Epithelial cell of prostate (primary cell): ENCODE measurements around the gene COG8.

Source experiments
- DNase-seq: peaks from one replicate; pipeline ENCODE4 v3.0.0-alpha.2; 2011; ENCODE audit warnings: low read depth, low spot score
- H3K27ac ChIP-seq: fragments of 450-650 bp; 2 replicates; pipeline ENCODE4 v1.5.1; 2017; ENCODE audit warnings: mild to moderate bottlenecking

COG8 gene

DNA sequence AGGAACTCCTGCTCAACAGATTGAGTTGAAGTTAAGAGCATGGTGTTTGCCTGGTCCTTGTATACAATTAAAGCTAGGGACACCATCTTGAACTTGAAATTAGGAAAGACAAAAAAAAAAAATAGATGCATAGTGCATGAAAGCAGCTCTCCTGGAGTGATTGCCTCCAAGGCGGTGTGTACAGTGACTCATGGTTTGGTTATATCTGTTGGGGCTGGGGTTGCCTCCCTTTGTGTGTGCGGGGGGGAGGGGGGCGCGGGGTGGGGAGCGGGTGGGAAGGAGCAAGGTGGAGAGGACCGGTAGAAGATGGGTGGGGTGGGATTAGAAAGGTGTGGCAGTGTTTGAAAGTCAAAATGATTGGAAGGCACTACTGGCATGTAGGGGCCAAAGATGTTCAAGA, 8.9 kb upstream of the COG8 start:
- no peak overlapping the region for H3K27ac ChIP-seq
- no peak for DNase-seq

DNA sequence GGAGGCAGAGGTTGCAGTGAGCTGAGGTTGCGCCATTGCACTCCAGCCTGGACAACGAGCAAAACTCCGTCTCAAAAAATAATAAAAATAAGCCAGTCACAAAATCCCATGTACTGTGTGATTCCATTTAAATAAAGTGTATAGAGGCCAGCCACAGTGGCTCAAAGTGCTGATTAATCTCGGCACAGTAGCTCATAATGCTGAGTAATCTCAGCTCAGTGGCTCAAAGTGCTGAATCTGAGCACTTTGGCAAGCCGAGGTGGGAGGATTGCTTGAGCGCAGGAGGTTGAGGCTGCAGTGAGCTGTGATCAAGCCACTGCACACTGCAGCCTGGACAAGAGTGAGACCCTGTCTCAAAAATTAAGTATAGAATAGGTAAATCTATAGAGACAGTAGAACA, 7.3 kb upstream of the COG8 start:
- no peak for DNase-seq
- H3K27ac ChIP-seq: no peak overlapping the region

DNA sequence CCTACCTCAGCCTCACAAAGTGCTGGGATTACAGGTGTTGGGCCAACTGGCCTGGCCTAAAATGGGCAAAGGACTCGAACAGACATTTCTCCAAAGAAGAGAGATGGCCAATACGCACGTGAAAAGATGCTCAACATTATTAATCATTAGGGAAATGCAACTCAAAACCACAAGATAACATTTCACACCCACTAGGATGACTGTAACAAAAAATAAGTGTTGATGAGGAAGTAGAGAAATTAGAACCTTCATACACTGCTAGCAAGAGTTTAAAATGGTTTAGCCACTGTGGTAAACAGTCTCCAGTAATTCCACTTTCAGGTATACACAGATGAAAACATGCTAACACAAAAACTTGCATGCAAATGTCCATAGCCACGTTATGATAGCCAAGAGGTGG, 6.6 kb upstream of the COG8 start:
- H3K27ac ChIP-seq: no peak overlapping the region
- DNase-seq: no peak

- no peak overlapping the region for H3K27ac ChIP-seq
- DNase-seq: no peak
Observed at GRCh38 chr16:69344171-69344570, 4.8 kb upstream of the COG8 start.

GRCh38 chr16:69340095-69340644, 806 bp upstream of the COG8 start:
- H3K27ac ChIP-seq: peak overlapping the region; percentile 88
- DNase-seq: no peak

- DNase-seq: no peak
- peak overlapping the region; percentile 88 for H3K27ac ChIP-seq
Observed at GRCh38 chr16:69338557-69339288, 641 bp downstream of the COG8 start.

GRCh38 chr16:69334696-69335095, 4.7 kb downstream of the COG8 start:
- no peak for DNase-seq
- no peak overlapping the region for H3K27ac ChIP-seq

DNA sequence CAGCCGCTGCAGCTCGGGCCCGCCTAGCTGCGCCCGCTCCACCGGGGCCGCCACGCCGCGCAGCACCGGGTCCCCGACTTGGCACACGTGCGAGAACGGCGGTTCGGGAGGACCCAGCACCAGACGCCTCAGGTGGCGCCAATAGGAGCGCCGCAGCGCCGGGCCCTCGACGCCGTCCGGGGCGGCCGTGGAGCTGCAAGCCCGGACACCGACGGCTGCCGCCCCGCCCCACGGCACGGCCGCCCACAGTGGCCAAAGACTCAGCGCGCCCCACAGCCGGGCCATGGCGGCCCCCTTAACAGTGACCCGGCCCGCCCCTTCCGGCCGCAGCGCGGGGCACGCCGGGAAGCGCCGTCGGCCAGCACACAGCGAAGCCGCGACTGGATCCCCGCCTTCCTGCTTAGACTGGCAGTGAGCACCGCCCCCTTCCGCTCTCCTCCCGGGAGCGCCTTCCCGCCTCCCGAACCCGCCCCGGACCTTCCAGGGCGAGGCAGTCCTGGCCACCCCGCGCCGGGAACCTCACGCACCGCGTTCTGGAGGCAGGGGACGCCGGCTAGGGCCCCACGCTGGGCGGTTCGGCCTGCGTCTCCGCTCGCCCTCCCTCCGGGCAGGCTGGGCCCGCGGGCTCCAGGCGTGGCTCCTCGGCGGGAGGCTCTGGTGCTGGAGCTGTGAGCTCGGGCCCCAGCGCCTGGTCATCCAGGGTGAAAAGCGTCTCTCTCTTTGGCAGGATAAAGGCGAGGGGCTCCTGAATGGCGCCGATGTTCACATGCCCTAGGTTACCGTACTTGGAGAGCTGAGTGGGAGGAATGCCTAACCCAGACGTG, 8.9 kb downstream of the COG8 start, which contains the start of gene PDF:
Gene PDF (minus strand): TSS at position 303 of the 824 bp plus-strand sequence. CDS start 18 bp downstream, at position 285.
- DNase-seq: peak; percentile 57
- H3K27ac ChIP-seq: peak within 1 kb of the TSS; percentile 85

DNA sequence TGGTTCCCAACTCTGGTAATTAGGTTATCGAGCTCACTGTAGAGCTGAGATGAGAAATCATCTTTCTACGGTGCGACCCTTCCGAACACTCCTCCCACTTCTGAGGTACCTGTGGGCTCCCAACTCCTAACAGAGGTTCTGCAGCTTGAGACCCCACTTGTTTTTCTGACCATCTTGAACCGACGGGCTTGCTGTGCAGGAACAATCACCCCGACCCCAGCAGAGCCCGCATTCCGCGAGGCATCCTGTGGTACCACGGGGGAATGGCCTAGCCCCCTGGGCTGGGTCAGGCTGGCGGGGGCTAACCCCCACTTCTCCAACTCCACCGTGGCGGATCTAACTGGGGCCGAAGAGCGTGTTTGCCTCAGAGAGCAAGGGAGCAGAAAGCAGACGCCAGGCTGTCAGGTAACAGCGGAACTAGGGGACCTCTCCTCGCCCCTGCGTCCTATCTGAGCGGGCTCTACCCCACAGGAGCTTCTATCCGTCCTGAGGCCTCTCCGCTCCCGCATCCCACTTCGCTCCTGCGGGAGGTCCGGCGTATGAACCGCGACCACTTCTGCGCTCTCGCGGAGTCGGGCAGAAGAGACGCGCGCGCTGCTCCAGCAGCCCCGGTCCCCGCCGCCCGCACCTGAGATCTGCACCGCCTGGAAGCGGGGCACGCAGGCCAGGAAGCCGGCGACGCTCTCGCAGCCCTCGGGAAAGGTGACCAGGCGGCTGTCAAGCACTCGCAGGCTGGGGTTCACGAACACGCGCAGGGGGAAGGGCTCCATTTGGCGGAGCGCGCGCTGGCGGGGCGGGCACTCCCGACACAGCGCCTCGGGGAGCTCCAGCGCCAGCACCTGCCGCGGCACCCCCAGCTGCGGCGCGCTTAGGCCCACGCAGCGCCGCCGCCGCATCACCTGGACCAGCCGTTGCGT, 9.7 kb downstream of the COG8 start:
- no peak for DNase-seq

GRCh38 chr16:69328854-69329316, 10.5 kb downstream of the COG8 start:
- peak overlapping the region; percentile 85 for H3K27ac ChIP-seq
- no peak for DNase-seq

More for the DNA sequence above, 9.7 kb downstream of the COG8 start:
- peak overlapping the region; percentile 85 for H3K27ac ChIP-seq

GRCh38 chr16:69327585-69328310, 11.6 kb downstream of the COG8 start:
- no peak overlapping the region for H3K27ac ChIP-seq
- DNase-seq: no peak

DNA sequence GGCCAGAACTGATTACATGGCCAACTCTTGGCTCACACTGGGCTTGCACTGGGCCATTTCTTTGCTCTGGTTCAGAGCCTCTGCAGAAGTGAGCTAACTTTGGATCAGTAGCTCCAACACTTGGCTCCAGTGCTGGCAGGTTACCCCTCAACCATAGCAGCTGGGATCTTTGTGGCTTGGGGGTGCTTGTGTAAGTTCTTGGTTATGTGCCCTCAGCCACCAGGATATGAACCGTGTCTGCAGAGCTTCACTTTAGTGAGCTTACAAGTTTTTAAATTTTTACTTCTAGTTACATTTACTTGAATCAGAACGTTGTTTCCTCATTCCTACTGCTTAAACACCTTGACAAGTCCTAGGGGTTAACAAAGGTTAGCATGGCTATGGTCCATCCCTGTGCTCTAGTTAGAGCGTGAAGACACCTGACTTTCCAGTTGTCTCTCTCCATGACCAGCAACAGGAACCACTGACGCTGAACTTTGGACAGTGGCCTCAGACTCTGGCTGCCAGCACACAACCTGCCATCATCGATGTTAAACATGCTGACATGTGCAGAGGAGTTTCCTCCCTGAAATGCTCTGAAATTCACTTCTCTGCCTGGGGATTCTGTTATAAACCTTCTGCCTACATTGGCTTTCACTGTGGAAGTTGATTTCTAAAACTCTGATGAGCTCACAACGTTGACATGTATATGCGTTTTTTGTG, 13.0 kb downstream of the COG8 start:
- no peak for DNase-seq
- peak overlapping the region; percentile 12 for H3K27ac ChIP-seq

- DNase-seq: no peak
- H3K27ac ChIP-seq: peak overlapping the region; percentile 12
Observed at GRCh38 chr16:69325784-69326171, 13.6 kb downstream of the COG8 start.

GRCh38 chr16:69324585-69325253, 14.6 kb downstream of the COG8 start:
- no peak overlapping the region for H3K27ac ChIP-seq

DNA sequence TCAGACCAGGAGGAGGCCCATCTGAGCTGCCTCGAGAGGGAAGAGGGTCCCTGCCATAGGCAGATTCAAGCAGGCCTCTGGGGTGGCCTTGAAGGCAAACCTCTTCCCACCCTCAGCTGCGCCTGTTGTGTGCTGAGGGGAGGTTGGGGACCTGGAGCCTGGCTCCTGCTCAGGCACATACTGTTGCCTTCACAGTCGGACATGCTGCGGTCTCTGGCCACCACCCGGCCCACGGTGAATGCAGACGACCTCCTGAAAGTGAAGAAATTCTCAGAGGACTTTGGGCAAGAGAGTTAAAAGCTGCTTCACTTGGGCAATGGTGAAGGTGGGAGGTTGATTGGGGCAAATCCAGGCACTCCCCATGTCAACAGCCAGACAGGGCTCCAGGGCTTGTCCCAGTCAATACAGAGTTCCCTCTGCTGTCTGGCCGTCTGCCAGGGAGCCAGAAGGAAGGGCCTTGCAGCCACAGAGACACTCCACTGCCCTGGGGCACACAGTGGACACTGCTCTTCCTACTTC, 15.3 kb downstream of the COG8 start:
- no peak for DNase-seq

More at GRCh38 chr16:69324585-69325253, 14.6 kb downstream of the COG8 start:
- no peak for DNase-seq

DNA sequence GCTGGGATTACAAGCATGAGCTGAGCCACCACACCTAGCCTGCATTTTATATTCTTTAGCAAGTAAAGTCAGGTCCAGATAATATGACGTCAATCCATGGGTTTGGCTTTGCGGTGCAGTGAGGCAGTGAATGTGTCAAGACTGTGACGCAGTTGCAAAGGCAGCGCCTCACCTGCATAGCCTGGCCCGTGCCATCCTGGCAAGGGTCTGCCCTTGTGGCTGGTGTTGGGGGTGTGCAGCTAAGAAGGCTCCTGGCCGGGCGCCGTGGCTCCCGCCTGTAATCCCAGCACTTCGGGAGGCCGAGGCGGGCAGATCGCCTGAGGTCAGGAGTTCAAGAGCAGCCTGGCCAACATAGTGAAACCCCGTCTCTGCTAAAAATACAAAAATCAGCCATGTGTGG, 15.9 kb downstream of the COG8 start:
- no peak for DNase-seq
- no peak overlapping the region for H3K27ac ChIP-seq

More for the DNA sequence above, 15.3 kb downstream of the COG8 start:
- H3K27ac ChIP-seq: no peak overlapping the region

- DNase-seq: no peak
Observed at GRCh38 chr16:69322343-69322742, 17.0 kb downstream of the COG8 start.

DNA sequence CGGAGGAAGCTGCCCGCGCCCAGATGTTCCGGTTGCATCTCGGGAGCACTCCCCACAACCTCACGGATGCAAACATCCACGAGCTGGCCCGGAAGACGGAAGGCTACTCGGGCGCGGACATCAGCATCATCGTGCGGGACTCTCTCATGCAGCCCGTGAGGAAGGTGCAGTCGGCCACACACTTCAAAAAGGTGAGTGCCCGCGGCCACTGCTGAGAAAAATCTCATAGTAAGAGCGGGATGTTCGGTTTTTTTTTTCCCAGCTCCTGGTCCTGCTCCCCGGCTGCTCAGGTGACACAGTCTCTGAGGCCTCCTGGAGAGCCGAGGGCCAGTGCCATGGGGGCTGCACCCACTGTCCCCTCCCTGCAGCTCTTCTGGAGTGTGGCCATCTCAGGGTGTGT, 18.3 kb downstream of the COG8 start:
- no peak for DNase-seq
- H3K27ac ChIP-seq: no peak overlapping the region

More at GRCh38 chr16:69322343-69322742, 17.0 kb downstream of the COG8 start:
- no peak overlapping the region for H3K27ac ChIP-seq
